Activated naive CD8-positive, alpha-beta T cell treated with anti-CD3 and anti-CD28 coated beads, Interleukin-2, amount 10 ng/mL, durations not matched to agents 7 days and 5 days (primary cell): ENCODE data around the gene SCART1. TPM values are rescaled to one million over a fixed set of nuclear protein-coding genes. Genes with fewer than 3 reads are reported as not detected.
"Not testable (repeated sequence)": the region's sequence is repeated elsewhere in the genome, so short reads cannot be mapped to it uniquely, and the experiment has no call there.

Experiments
- ATAC-seq: fragments of 150-1000 bp; cut with Tn5 transposase; one replicate; pipeline ENCODE4 v1.10.0; 2021; ENCODE audit warnings: low read depth, moderate library complexity
- POLR2A ChIA-PET: fragments of 350-600 bp; sonication (Branson Sonifier 250); formaldehyde crosslinking; loops from one replicate; lab custom pipeline; 2021; ENCODE audit warnings: antibody characterized with exemption; lab: Charles Lee
- DNase-seq: peaks from one replicate; pipeline ENCODE4 v3.0.0; 2021
- H3K27ac Mint-ChIP-seq: one replicate; pipeline ENCODE4 v1.8.0; 2022; ENCODE audit warnings: mild to moderate bottlenecking, mixed read lengths
- H3K27me3 Mint-ChIP-seq: one replicate; pipeline ENCODE4 v1.8.0; 2022; ENCODE audit warnings: mild to moderate bottlenecking, moderate library complexity, mixed read lengths
- H3K36me3 Mint-ChIP-seq: one replicate; pipeline ENCODE4 v1.8.0; 2021; ENCODE audit warnings: mild to moderate bottlenecking, mixed read lengths
- H3K4me1 Mint-ChIP-seq: one replicate; pipeline ENCODE4 v1.8.0; 2021; ENCODE audit warnings: mixed read lengths
- H3K4me3 Mint-ChIP-seq: one replicate; pipeline ENCODE4 v1.8.0; 2022; ENCODE audit warnings: mild to moderate bottlenecking, moderate library complexity, mixed read lengths
- H3K9me3 Mint-ChIP-seq: one replicate; pipeline ENCODE4 v1.8.0; 2021; ENCODE audit warnings: mixed read lengths
- total RNA-seq, 2 experiments: library from RNA; stranded (reverse); gene quantifications; one replicate each; pipeline ENCODE4 v1.2.3, GENCODE V29; 2021

SCART1 gene
- total RNA-seq, 2 experiments from 2014 or later = 5.7 to 6.3 TPM

- POLR2A ChIA-PET = interaction anchor here (1.1 kb wide), 1 partner anchor 9 kb away, joined by 4 read pairs; no protein-coding TSS in a partner anchor
- DNase-seq (no peak), ATAC-seq (no peak)
- H3K27ac Mint-ChIP-seq = no peak overlapping the region
- H3K36me3 Mint-ChIP-seq = peaks cover 1% of the 10 kb centered on the region
- H3K4me1 Mint-ChIP-seq = no peaks in the 10 kb centered on the region
- H3K4me3 Mint-ChIP-seq = no peak overlapping the region
- peaks cover 9% of the 10 kb centered on the region for H3K27me3 Mint-ChIP-seq
- H3K9me3 Mint-ChIP-seq = no peaks in the 10 kb centered on the region
Observed at GRCh38 chr10:133421336-133422222, 32.2 kb upstream of the SCART1 start.

- no peak for ATAC-seq
- Mint-ChIP-seq H3K27me3 (peaks cover 9% of the 10 kb centered on the region), H3K4me1 (no peaks in the 10 kb centered on the region), H3K27ac (no peak overlapping the region), H3K9me3 (no peaks in the 10 kb centered on the region), H3K4me3 (no peak overlapping the region), H3K36me3 (peaks cover 1% of the 10 kb centered on the region)
- POLR2A ChIA-PET = interaction anchor here (1.1 kb wide), 1 partner anchor 10 kb away, joined by 4 read pairs; no protein-coding TSS in a partner anchor
- no peak for DNase-seq
Observed at GRCh38 chr10:133422223-133422806, 31.4 kb upstream of the SCART1 start.

GRCh38 chr10:133422807-133423771 lies 30.7 kb upstream of the SCART1 start:
- H3K9me3 Mint-ChIP-seq = no peaks in the 10 kb centered on the region
- peaks cover 1% of the 10 kb centered on the region for H3K36me3 Mint-ChIP-seq
- H3K27me3 Mint-ChIP-seq = peaks cover 9% of the 10 kb centered on the region
- no peaks in the 10 kb centered on the region for H3K4me1 Mint-ChIP-seq
- ATAC-seq (peak; percentile 31), DNase-seq (peak; percentile 38)
- POLR2A ChIA-PET = interaction anchor here (1.1 kb wide), 1 partner anchor 11 kb away, joined by 4 read pairs; no protein-coding TSS in a partner anchor
- no peak overlapping the region for H3K27ac Mint-ChIP-seq
- H3K4me3 Mint-ChIP-seq = peak overlapping the region; percentile 28

- ATAC-seq = peak; percentile 6
- H3K9me3 Mint-ChIP-seq, H3K4me1 Mint-ChIP-seq, DNase-seq, POLR2A ChIA-PET, H3K27me3 Mint-ChIP-seq, H3K36me3 Mint-ChIP-seq, H3K4me3 Mint-ChIP-seq, H3K27ac Mint-ChIP-seq: not testable (repeated sequence)
Observed at GRCh38 chr10:133424102-133424501, 29.6 kb upstream of the SCART1 start.

GRCh38 chr10:133424601-133425000 lies 29.1 kb upstream of the SCART1 start, which contains the start of gene SPRN:
SPRN (minus strand) TSS chr10:133424625; CDS start chr10:133423681, 944 bp downstream.
- H3K9me3 Mint-ChIP-seq, POLR2A ChIA-PET, H3K27ac Mint-ChIP-seq, H3K27me3 Mint-ChIP-seq, H3K4me1 Mint-ChIP-seq, ATAC-seq, H3K36me3 Mint-ChIP-seq, DNase-seq: not testable (repeated sequence)
- peak within 1 kb of the TSS; percentile 28 for H3K4me3 Mint-ChIP-seq

GRCh38 chr10:133429571-133429970 lies 24.2 kb upstream of the SCART1 start:
- not testable (repeated sequence) for H3K27ac Mint-ChIP-seq, H3K36me3 Mint-ChIP-seq, ATAC-seq, H3K4me3 Mint-ChIP-seq, H3K9me3 Mint-ChIP-seq, H3K4me1 Mint-ChIP-seq, DNase-seq, H3K27me3 Mint-ChIP-seq
- POLR2A ChIA-PET = interaction anchor here (1.1 kb wide), 1 partner anchor 144 kb away, joined by 4 read pairs; no protein-coding TSS in a partner anchor

- H3K27me3 Mint-ChIP-seq, H3K4me3 Mint-ChIP-seq, ATAC-seq, H3K9me3 Mint-ChIP-seq, DNase-seq, H3K36me3 Mint-ChIP-seq, POLR2A ChIA-PET, H3K4me1 Mint-ChIP-seq, H3K27ac Mint-ChIP-seq: not testable (repeated sequence)
Observed at GRCh38 chr10:133431888-133432613, 21.7 kb upstream of the SCART1 start.

GRCh38 chr10:133432789-133433188 lies 21.0 kb upstream of the SCART1 start:
- peaks cover 10% of the 10 kb centered on the region for H3K27me3 Mint-ChIP-seq
- DNase-seq, H3K27ac Mint-ChIP-seq, POLR2A ChIA-PET, H3K4me3 Mint-ChIP-seq, H3K9me3 Mint-ChIP-seq, ATAC-seq, H3K4me1 Mint-ChIP-seq, H3K36me3 Mint-ChIP-seq: not testable (repeated sequence)

- DNase-seq = peak; percentile 35
- Mint-ChIP-seq H3K36me3 (no peaks in the 10 kb centered on the region), H3K27me3 (peaks cover 10% of the 10 kb centered on the region), H3K4me3 (no peak overlapping the region), H3K9me3 (no peaks in the 10 kb centered on the region), H3K4me1 (peaks cover 15% of the 10 kb centered on the region), H3K27ac (no peak overlapping the region)
- peak; percentile 16 for ATAC-seq
- POLR2A ChIA-PET = interaction anchor here (0.7 kb wide), 1 partner anchor 81 kb away, joined by 3 read pairs; no protein-coding TSS in a partner anchor
Observed at GRCh38 chr10:133438711-133439273, 15.0 kb upstream of the SCART1 start.

- Mint-ChIP-seq H3K4me1 (peaks cover 15% of the 10 kb centered on the region), H3K27ac (no peak overlapping the region), H3K36me3 (no peaks in the 10 kb centered on the region), H3K9me3 (no peaks in the 10 kb centered on the region), H3K27me3 (peaks cover 10% of the 10 kb centered on the region), H3K4me3 (no peak overlapping the region)
- no peak for DNase-seq
- ATAC-seq = no peak
- POLR2A ChIA-PET = no interaction called here
Observed at GRCh38 chr10:133439517-133440461, 14.0 kb upstream of the SCART1 start.

GRCh38 chr10:133440633-133441285 lies 13.0 kb upstream of the SCART1 start:
- ATAC-seq (no peak), DNase-seq (peak; percentile 20)
- Mint-ChIP-seq H3K4me3 (no peak overlapping the region), H3K4me1 (peaks cover 15% of the 10 kb centered on the region), H3K27me3 (peaks cover 10% of the 10 kb centered on the region), H3K27ac (no peak overlapping the region), H3K9me3 (peaks cover 3% of the 10 kb centered on the region), H3K36me3 (peaks cover 6% of the 10 kb centered on the region)
- POLR2A ChIA-PET = no interaction called here
